ENCODE results near the gene GPR15.

Gene GPR15

GRCh38 chr3:98532275-98532637, 478 bp downstream of the GPR15 start:
- no peak for DNase-seq

DNA sequence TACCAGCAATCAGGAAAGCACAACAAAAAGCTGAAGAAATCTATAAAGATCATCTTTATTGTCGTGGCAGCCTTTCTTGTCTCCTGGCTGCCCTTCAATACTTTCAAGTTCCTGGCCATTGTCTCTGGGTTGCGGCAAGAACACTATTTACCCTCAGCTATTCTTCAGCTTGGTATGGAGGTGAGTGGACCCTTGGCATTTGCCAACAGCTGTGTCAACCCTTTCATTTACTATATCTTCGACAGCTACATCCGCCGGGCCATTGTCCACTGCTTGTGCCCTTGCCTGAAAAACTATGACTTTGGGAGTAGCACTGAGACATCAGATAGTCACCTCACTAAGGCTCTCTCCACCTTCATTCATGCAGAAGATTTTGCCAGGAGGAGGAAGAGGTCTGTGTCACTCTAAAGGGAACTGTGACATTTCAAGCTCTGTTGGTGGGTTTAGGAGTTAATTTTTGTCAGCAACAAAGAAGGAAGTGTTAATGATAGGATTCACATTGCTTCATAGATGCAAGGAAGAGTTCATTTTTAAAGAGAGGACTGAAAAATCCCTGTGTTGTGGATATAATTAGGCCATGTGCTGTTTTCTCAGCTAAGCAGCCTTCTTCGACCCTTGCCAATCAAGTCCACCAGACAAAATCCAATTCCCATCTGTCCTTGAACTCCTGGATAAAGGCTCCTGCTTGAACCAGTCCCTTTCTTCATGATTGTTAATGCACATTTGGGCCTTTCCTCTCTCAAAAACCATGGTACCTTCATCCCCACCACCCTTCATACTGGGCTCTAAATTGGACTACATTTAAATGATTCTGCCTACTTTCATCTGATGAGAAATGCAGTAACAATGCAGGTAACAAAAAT, 1.2 kb downstream of the GPR15 start:
- no peak for DNase-seq

- DNase-seq, result no peak
Observed at GRCh38 chr3:98534168-98534567, 2.4 kb downstream of the GPR15 start.

GRCh38 chr3:98534734-98535133, 3.0 kb downstream of the GPR15 start:
- DNase-seq, result no peak

GRCh38 chr3:98536456-98537017, 4.8 kb downstream of the GPR15 start:
- no peak for DNase-seq

DNA sequence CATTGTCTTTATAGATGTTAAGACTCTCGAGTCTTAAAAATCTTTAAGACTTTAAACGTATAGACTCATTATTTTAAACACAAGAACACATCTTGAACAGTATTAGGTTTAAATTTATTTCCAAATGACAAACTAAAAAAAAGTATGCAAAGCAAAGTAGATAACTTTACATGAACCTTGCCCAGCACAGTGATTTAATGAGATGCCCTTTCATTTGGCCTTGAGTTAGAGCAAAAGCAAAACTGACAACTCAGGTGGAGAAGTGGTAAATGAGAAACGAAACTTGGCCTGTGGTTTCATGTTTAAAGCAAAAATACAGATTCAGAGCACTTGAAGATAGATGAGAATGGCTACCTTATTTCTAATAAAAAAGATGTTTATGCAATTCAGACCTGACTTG, 8.6 kb downstream of the GPR15 start:
- no peak for DNase-seq

- DNase-seq, result no peak
Observed at GRCh38 chr3:98541695-98542094, 9.9 kb downstream of the GPR15 start.

GRCh38 chr3:98542623-98543022, 10.8 kb downstream of the GPR15 start:
- no peak for DNase-seq

GRCh38 chr3:98545940-98546339, 14.2 kb downstream of the GPR15 start:
- no peak for DNase-seq

- no peak for DNase-seq
Observed at GRCh38 chr3:98548544-98548943, 16.8 kb downstream of the GPR15 start.

GRCh38 chr3:98550833-98551232, 19.1 kb downstream of the GPR15 start:
- no peak for DNase-seq

GRCh38 chr3:98551236-98551635, 19.5 kb downstream of the GPR15 start:
- DNase-seq, result no peak

- DNase-seq, result no peak
Observed at GRCh38 chr3:98551754-98552153, 20.0 kb downstream of the GPR15 start.

GRCh38 chr3:98552232-98553020, 20.6 kb downstream of the GPR15 start:
- no peak for DNase-seq

DNA sequence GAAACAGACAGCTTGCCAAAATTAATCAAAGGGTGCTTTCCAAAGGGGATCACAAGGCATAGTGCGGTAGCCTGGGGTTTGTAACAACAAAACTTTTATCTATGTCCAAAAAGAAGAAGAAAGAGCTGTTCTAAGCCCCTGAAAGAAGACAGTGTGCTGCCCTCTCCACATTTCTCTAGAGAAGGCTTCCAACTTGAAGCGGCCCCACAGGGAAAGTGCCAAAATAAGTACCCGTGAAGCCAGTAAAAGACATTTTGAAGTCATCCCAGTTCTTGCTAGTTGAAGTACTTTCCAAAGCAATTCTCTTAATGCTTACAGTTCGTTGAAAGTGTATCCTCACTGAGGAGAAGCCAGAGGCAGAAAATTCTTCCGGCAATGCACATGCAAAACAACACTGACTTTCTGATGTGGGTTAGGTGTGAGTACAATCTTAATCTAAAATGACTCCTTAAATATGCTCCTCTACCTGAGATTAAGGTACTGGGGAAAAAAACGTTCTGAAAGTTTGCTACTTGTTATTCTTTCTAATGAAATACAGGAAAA, 21.3 kb downstream of the GPR15 start:
- no peak for DNase-seq

DNA sequence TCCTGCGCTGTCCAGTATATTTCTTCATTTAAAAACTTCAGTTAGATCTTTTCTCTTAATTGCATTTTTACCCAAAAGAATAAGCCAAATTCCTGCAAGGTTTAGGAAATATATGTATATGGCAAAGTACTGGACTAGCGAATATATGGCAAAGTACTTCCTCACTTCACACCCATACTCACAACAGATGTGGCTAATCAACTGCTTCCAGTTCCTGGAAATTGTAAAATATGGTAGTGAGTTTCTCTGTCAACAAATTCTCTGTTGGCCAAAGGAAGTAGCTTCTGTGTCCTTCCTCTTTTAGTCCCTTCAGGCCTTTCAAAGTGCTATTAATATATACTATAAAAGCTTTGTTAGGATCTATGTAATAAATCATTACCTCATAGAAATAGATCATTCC, 22.0 kb downstream of the GPR15 start:
- DNase-seq, result no peak

GRCh38 chr3:98554580-98554979, 22.8 kb downstream of the GPR15 start:
- DNase-seq, result no peak

DNA sequence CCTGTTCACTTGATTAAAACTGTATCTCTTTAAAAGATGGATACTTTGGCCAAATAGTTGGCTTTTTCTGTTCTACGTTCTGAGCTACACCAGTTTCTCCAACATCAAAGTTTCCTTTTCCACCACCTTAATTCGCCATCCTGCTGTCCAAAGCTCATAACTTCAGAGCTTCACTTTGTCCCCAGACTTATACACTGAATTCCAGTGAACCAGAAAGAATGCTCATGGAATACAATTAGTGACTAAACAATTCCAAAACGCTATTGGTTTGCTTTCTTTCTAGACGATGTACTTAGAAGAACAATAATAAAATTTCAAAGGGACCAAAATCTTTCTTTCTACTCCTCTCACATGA, 23.2 kb downstream of the GPR15 start:
- no peak for DNase-seq

DNA sequence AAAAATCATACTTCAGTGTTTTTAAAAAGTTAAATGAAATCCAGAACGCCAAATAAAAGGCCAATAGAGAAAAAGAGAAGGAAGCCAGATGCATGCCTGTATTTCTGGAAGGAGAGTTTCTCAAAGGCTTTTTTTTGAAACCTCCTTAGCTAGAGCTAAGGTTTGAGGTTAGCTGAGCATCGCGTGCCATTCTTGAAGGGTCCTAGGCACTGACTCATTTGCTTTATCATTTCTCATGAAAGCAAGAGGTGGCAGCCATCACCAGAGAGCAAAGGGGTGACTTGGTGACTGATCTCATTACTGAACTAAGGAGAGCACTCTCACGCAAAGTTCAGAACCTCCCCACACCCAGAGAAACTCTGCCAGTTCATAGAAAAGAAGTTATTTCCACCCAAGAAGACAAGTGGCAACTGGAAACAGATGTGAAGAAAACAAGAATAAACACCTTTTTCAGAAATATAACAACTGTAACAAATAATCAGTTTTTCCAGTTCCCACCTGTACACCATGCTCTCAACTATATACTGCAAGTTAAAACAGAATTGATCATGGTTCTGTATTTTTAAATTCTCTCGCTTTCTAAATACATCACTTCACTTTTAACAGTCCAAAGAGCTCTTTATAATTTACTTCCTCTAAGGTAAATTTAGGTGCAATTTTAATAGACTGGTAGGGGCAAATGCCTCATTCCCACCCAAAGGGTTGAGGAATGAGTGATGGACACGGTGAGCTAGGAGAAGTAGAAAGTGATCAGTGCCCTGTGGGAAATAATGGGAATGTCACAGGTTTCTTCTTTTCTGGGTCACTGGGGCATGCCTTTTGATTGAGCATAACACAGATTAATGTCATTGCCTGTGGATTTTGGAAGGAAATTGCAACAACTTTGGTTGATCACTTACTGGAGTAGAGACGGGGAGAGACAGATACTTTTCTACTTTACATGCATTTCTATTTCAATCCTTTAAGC, 24.7 kb downstream of the GPR15 start:
- DNase-seq, result no peak

GRCh38 chr3:98557324-98558010, 25.7 kb downstream of the GPR15 start:
- DNase-seq, result no peak

DNA sequence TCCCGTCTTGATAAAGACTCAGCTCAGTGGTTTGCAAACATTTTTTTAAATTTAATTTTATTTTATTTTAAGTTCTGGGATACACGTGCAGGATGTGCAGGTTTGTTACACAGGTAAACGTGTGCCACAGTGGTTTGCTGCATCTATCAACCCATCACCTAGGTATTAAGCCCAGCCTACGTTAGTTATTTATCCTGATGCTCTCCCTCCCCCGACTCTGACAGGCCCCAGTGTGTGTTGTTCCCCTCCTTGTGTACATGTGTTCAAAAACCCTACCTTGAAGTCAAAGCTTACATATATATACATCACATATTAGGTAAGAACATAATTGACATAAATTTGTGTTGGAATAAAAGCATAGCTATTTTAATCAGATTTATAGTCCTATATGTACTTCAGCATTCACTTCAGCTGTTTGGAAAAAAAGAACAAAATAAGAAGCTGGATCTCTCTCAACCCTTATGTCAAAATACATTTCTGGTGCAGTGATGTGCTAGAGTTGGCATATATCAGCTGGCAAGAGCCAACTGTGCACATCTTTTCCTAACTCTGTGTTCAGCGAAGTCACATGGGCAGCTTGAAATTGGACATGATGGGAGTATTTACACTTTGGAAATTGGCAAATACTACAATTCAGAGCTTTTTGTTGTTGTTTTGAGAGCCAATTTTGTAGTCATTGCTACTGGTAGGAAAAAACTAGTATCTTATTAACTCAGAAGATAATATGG, 26.5 kb downstream of the GPR15 start:
- no peak for DNase-seq

Measured in activated CD8-positive, alpha-beta memory T cell treated with anti-CD3 and anti-CD28 coated beads for 24 hours (primary cell).